ENCODE results near the gene ADTRP. TPM values are rescaled to one million over a fixed set of nuclear protein-coding genes. Genes with fewer than 3 reads are reported as not detected.

Gene ADTRP
- total and polyA plus RNA-seq, 9 donors = 0.12 to 0.80 (median 0.34) TPM; not detected in 5

DNA sequence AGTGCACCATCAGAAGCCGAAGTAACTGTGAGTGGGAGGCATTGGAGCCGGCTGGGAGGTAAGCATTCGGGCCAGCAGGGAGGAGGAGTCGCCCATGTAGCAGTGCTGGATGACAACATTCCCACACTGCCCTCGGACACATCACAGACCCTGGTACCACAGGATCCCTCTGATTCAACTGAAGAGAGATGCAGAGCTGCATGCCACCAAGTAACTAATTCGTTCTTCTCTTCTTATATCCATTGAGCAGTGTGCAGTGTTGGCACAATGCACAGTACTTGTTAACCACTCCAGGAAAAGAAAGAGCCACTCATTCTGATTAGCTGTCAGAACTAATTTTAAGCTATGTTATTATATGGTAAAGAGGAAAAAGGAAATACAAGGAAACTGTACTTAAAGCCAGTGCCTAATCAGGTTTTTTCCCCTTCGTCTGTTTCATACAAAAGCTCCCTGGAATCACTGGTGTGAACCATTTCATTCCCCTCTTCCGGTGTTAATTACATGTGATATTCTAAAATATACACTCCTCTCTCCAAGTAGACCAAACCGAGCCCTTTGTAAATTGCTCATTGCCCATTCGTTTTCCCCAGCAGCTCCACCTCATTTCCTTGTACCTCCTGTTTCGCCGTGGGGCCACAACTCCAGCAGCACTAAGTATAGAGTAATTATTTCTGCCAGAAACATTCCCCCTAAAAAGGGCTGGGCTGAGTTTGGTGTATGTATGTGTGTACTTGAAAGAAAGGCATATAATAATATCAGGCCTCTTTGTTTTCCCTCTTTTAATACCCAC lies 32.4 kb upstream of the ADTRP start:
- H3K36me3 ChIP-seq = no peaks in the 10 kb centered on the region
- H3K27me3 ChIP-seq = no peaks in the 10 kb centered on the region
- H3K4me3 ChIP-seq = no peak overlapping the region
- H3K27ac ChIP-seq = peak overlapping the region in 1 of 2 donors; percentile 77
- intact Hi-C loops (cut with DNase I) = no loop called here
- 47 to 52% (median 48%) methylated on average over 12 of the region's 12 CpGs for WGBS, 3 donors
- H3K9me3 ChIP-seq = no peaks in the 10 kb centered on the region
- H3K4me1 ChIP-seq (ENCODE audit: insufficient read depth) = peaks cover 9% of the 10 kb centered on the region
- no peak for DNase-seq
- TF ChIP-seq, protein P1, sequence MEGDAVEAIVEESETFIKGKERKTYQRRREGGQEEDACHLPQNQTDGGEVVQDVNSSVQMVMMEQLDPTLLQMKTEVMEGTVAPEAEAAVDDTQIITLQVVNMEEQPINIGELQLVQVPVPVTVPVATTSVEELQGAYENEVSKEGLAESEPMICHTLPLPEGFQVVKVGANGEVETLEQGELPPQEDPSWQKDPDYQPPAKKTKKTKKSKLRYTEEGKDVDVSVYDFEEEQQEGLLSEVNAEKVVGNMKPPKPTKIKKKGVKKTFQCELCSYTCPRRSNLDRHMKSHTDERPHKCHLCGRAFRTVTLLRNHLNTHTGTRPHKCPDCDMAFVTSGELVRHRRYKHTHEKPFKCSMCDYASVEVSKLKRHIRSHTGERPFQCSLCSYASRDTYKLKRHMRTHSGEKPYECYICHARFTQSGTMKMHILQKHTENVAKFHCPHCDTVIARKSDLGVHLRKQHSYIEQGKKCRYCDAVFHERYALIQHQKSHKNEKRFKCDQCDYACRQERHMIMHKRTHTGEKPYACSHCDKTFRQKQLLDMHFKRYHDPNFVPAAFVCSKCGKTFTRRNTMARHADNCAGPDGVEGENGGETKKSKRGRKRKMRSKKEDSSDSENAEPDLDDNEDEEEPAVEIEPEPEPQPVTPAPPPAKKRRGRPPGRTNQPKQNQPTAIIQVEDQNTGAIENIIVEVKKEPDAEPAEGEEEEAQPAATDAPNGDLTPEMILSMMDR (IDR thresholded peaks at IDR 0.05) = no peak
- no peak for TF ChIP-seq EP300 (IDR thresholded peaks at IDR 0.05)
- TF ChIP-seq POLR2A (IDR thresholded peaks at IDR 0.05) = no peak

DNA sequence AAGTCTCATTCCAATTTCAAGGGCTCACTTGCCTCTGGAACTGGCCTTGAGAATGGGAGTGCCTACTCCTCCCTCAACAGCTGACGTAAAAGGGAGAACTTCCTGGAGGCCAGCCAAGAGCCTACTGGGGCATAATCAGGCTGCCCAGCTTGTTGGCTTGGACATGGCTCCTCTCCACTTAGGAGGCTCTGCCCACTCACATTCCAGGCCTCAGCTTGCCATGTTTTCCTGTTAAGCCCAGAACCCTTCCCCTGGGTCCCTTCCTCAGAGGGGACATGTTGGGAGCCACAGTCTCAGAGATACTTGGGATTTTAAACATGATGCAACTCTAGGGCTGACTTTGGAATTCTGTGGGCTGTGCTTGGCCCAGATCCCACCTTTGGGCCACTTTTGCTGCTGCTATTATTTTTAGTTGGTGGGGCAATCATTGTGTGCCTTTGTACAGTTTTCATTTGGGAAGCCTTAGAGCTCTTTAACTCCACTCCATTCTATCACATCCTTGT lies 31.5 kb upstream of the ADTRP start:
- 0 to 10% (median 8%) methylated on average over 1 of the region's 1 CpG for WGBS, 3 donors
- H3K27me3 ChIP-seq = no peaks in the 10 kb centered on the region
- H3K27ac ChIP-seq = peak overlapping the region in 1 of 2 donors; percentile 77
- no peaks in the 10 kb centered on the region for H3K9me3 ChIP-seq
- TF ChIP-seq EP300 (IDR thresholded peaks at IDR 0.05) (peak; percentile 32), POLR2A (IDR thresholded peaks at IDR 0.05) (no peak)
- H3K4me1 ChIP-seq (ENCODE audit: insufficient read depth) = peaks cover 9% of the 10 kb centered on the region
- H3K4me3 ChIP-seq = no peak overlapping the region
- DNase-seq = peak; percentile 84 to 91 (median 86)
- no peaks in the 10 kb centered on the region for H3K36me3 ChIP-seq
- intact Hi-C loops (cut with DNase I) = no loop called here

DNA sequence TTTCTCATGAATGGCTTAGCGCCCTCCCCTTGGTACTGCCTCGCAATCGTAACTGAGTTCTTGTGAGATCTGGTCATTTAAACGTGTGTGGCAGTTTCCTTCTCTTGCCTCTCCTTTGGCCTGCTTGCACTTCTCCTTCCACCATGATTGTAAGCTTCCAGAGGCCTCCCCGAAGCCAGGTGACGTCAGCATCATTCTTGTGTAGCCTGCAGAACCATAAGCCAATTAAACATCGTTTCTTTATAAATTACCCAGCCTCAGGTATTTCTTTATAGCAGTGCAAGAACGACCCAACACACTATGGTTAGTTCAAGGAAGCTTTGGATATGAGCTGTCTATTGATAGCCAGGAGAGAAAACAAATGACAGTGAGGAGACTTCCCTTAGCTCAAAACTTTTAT lies 29.5 kb upstream of the ADTRP start:
- Histone ChIP-seq H3K27me3 (no peaks in the 10 kb centered on the region), H3K4me3 (no peak overlapping the region), H3K4me1 (ENCODE audit: insufficient read depth) (peaks cover 9% of the 10 kb centered on the region), H3K36me3 (no peaks in the 10 kb centered on the region), H3K27ac (no peak overlapping the region), H3K9me3 (no peaks in the 10 kb centered on the region)
- TF ChIP-seq POLR2A (IDR thresholded peaks at IDR 0.05) = no peak
- no peak for TF ChIP-seq EP300 (IDR thresholded peaks at IDR 0.05)
- intact Hi-C loops (cut with DNase I) = no loop called here
- WGBS, 3 donors = 91 to 94% (median 93%) methylated on average over 8 of the region's 8 CpGs
- DNase-seq = no peak

DNA sequence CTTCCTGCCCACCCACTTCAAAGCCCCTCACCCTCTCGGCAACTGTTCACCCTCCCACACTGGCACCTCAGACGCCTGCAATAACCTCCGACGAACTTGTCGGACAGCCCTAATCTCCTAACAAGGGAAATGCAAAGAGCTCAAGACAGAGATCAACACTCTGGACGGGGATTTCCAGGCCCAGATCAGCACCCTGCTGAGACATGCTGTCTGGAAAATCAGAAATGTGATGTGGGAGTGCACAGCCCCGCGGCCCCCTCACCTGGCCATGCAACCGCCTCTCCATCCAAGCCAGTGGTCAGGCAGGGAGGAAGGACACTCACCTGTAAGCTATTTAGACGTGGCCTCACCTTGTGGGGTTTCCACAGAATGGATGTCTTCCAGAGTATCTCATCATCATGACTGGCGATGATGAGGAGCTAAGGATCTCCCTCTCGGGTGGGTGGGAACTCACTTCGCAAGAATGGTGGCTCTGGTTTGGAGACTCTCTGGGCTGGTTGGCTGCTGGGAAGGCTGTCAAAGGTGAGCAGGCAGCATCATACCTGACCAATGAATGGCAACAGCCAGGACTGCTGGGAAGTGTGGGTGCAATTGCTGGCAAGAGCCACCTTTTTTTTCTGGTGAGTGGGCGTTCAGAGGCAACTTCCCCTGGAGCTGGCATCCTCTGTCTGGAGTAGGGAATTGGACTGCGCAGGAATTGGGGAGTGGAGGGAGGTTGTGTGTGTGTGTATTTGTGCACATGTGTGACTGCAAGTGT lies 28.1 kb upstream of the ADTRP start:
- no peak for DNase-seq
- H3K9me3 ChIP-seq = no peaks in the 10 kb centered on the region
- no peak overlapping the region for H3K4me3 ChIP-seq
- no peak overlapping the region for H3K27ac ChIP-seq
- H3K4me1 ChIP-seq (ENCODE audit: insufficient read depth) = peaks cover 9% of the 10 kb centered on the region
- intact Hi-C loops (cut with DNase I) = no loop called here
- TF ChIP-seq EP300 (IDR thresholded peaks at IDR 0.05) (no peak), POLR2A (IDR thresholded peaks at IDR 0.05) (no peak)
- TF ChIP-seq, protein P1 (IDR thresholded peaks at IDR 0.05) = no peak
- no peaks in the 10 kb centered on the region for H3K36me3 ChIP-seq
- no peaks in the 10 kb centered on the region for H3K27me3 ChIP-seq
- WGBS, 3 donors = 75 to 82% (median 80%) methylated on average over 15 of the region's 15 CpGs

DNA sequence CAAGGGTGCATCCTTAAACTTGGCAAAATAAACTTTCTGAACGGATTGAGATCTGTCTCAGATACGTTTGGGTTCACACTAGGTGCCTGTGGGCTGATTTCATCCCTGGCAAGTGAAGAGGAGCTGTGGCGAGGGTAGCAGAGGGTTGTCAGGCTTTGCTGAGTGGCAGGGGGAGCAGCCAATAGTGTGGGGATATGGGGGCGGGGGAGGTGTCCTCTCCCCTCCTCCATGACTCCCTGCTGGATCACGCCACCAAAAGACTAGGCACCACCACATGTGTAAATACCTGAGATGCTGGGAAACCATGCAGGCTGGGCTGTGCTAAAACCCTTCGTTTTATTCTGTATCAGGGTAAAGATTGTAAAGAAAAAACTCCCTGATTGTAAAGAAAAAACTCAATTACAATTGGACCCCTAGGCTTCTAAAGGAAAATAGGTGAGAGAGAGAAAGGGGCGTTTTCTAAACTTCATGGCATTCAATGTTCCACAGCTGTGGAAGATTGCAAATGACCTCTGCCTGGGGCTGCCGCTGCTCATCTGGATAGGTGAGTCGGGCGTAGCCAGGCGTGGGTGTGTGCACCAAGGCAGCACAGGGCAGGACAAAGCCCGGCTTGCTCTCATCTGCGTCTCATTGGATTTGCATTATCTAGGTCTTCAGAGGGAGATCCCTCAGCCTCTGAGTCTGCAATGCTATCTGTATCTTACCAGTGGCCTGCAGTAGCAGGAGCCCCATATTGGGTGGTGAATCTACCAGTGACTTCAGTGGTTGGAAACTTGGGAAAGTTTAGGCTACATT lies 26.9 kb upstream of the ADTRP start:
- 91 to 94% (median 91%) methylated on average over 13 of the region's 13 CpGs for WGBS, 3 donors
- no peak for DNase-seq
- Histone ChIP-seq H3K9me3 (no peaks in the 10 kb centered on the region), H3K27ac (no peak overlapping the region), H3K4me1 (ENCODE audit: insufficient read depth) (peaks cover 5% of the 10 kb centered on the region), H3K27me3 (no peaks in the 10 kb centered on the region), H3K4me3 (no peak overlapping the region), H3K36me3 (no peaks in the 10 kb centered on the region)
- TF ChIP-seq POLR2A (IDR thresholded peaks at IDR 0.05) (no peak), EP300 (IDR thresholded peaks at IDR 0.05) (no peak)
- TF ChIP-seq, protein P1 (IDR thresholded peaks at IDR 0.05) = no peak
- intact Hi-C loops (cut with DNase I) = no loop called here

Data from ovary (tissue), 9 donors.